Suprapubic skin (tissue), 4 donors: ENCODE results near the gene EPHA2. TPM values are rescaled to one million over a fixed set of nuclear protein-coding genes. Genes with fewer than 3 reads are reported as not detected.

ENCODE experiments used
- DNase-seq, 2 donors: peaks; one replicate each; pipeline ENCODE4 v3.0.0-alpha.2; 2019; ENCODE audit warnings: low spot score in 2 of 2
- H3K27ac ChIP-seq: fragments of 200-600 bp; sonication (generic); one replicate; pipeline ENCODE4 v1.5.1; 2019
- H3K27me3 ChIP-seq: fragments of 200-600 bp; sonication (generic); one replicate; pipeline ENCODE4 v1.5.1; 2019
- H3K36me3 ChIP-seq: fragments of 200-600 bp; sonication (generic); one replicate; pipeline ENCODE4 v1.5.1; 2019
- H3K4me1 ChIP-seq: fragments of 200-600 bp; sonication (generic); one replicate; pipeline ENCODE4 v1.5.1; 2019
- H3K4me3 ChIP-seq: fragments of 200-600 bp; sonication (generic); one replicate; pipeline ENCODE4 v1.5.1; 2019; ENCODE audit warnings: mild to moderate bottlenecking
- H3K9me3 ChIP-seq: fragments of 200-600 bp; sonication (generic); one replicate; pipeline ENCODE4 v1.5.1; 2019
- CTCF ChIP-seq, 2 donors: fragments of 200-600 bp in 1 of 2; fragments of 450-650 bp in 1 of 2; sonication (generic) in 1 of 2; IDR thresholded peaks; one replicate each; pipeline ENCODE4 v1.5.1; 2016 to 2019; ENCODE audit warnings: antibody characterized with exemption in 2 of 2, mild to moderate bottlenecking in 1 of 2, moderate library complexity in 1 of 2
- EP300 ChIP-seq: sonication (generic); formaldehyde crosslinking; IDR thresholded peaks from one replicate; pipeline ENCODE4 v1.6.1; 2017; ENCODE audit warnings: antibody characterized with exemption
- POLR2A ChIP-seq, 2 donors: fragments of 450-650 bp; IDR thresholded peaks; one replicate each; pipeline ENCODE4 v1.6.1; 2017; ENCODE audit warnings: antibody characterized with exemption in 2 of 2, mild to moderate bottlenecking in 2 of 2, moderate library complexity in 2 of 2
- POLR2AphosphoS5 ChIP-seq, 3 donors: sonication (generic); formaldehyde crosslinking; IDR thresholded peaks; one replicate each; pipeline ENCODE4 v1.6.1; 2017; ENCODE audit warnings: antibody characterized with exemption in 3 of 3
- WGBS: methylation state at CpG from one replicate; pipeline ENCODE4 v1.1.5; 2018; 5-methylcytosine and 5-hydroxymethylcytosine counted together
- total RNA-seq, 4 donors: library from RNA; depleted of rRNA; stranded (reverse); fragments of >200 nt; gene quantifications; one replicate each; pipeline ENCODE4 v1.1.0, GENCODE V29; 2016

EPHA2 gene
- total RNA-seq, 4 donors from 2014 or later = 59.0 to 145 (median 104) TPM

- H3K4me3 ChIP-seq = no peak overlapping the region
- TF ChIP-seq CTCF (IDR thresholded peaks at IDR 0.05) (no peak), POLR2AphosphoS5 (IDR thresholded peaks at IDR 0.05) (no peak)
- 59% methylated on average over 23 of the region's 32 CpGs for WGBS
- H3K9me3 ChIP-seq = no peaks in the 10 kb centered on the region
- H3K27me3 ChIP-seq = no peaks in the 10 kb centered on the region
- H3K36me3 ChIP-seq = no peaks in the 10 kb centered on the region
- H3K4me1 ChIP-seq = peaks cover 37% of the 10 kb centered on the region
- no peak overlapping the region for H3K27ac ChIP-seq
- no peak for DNase-seq
These were observed 6.4 kb upstream of the EPHA2 start for GRCh38 chr1:16162163-16162822.

DNA sequence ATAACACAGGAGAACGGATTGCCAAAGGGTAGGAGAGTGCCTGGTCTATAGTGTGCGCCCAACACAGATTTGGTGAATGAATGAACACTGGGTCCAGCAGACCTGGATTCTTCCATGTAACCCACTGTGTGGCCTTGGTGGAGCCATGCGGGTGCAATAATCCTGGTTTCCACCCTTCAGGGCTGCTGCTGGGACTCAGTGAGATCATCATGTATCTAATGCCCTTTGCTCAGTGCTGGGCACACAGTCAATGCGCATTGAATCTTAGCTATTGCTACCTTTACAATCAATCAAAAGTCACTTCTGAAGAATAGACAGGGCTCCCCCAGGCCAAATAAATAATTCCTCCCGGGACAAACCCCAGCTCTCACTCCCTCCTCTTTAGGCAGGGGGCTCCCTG, 5.8 kb upstream of the EPHA2 start:
- 83% methylated on average over 5 of the region's 5 CpGs for WGBS

GRCh38 chr1:16158993-16159831, 3.3 kb upstream of the EPHA2 start:
- no peaks in the 10 kb centered on the region for H3K9me3 ChIP-seq
- no peak for DNase-seq
- no peaks in the 10 kb centered on the region for H3K27me3 ChIP-seq
- no peak for TF ChIP-seq POLR2AphosphoS5 (IDR thresholded peaks at IDR 0.05)
- no peak for TF ChIP-seq POLR2A (IDR thresholded peaks at IDR 0.05)
- 78% methylated on average over 15 of the region's 16 CpGs for WGBS
- H3K4me1 ChIP-seq = peaks cover 55% of the 10 kb centered on the region
- peak overlapping the region; percentile 52 for H3K27ac ChIP-seq
- H3K36me3 ChIP-seq = no peaks in the 10 kb centered on the region
- H3K4me3 ChIP-seq = no peak overlapping the region

More for the DNA sequence above, 5.8 kb upstream of the EPHA2 start:
- Histone ChIP-seq H3K27me3 (no peaks in the 10 kb centered on the region), H3K4me3 (no peak overlapping the region), H3K36me3 (no peaks in the 10 kb centered on the region), H3K9me3 (no peaks in the 10 kb centered on the region), H3K4me1 (peaks cover 40% of the 10 kb centered on the region), H3K27ac (no peak overlapping the region)
- DNase-seq = no peak
- TF ChIP-seq POLR2A (IDR thresholded peaks at IDR 0.05) = no peak
- no peak for TF ChIP-seq EP300
- TF ChIP-seq CTCF (IDR thresholded peaks at IDR 0.05) = no peak
- no peak for TF ChIP-seq POLR2AphosphoS5 (IDR thresholded peaks at IDR 0.05)

- H3K27me3 ChIP-seq = no peaks in the 10 kb centered on the region
- H3K36me3 ChIP-seq = no peaks in the 10 kb centered on the region
- H3K27ac ChIP-seq = peak overlapping the region; percentile 1
- H3K4me3 ChIP-seq = no peak overlapping the region
- no peaks in the 10 kb centered on the region for H3K9me3 ChIP-seq
- H3K4me1 ChIP-seq = peaks cover 67% of the 10 kb centered on the region
- WGBS = 71% methylated on average over 5 of the region's 5 CpGs
- no peak for DNase-seq
- TF ChIP-seq POLR2A (IDR thresholded peaks at IDR 0.05) (no peak), CTCF (IDR thresholded peaks at IDR 0.05) (no peak), POLR2AphosphoS5 (IDR thresholded peaks at IDR 0.05) (no peak), EP300 (no peak)
These were observed 2.2 kb upstream of the EPHA2 start for GRCh38 chr1:16158025-16158424.

DNA sequence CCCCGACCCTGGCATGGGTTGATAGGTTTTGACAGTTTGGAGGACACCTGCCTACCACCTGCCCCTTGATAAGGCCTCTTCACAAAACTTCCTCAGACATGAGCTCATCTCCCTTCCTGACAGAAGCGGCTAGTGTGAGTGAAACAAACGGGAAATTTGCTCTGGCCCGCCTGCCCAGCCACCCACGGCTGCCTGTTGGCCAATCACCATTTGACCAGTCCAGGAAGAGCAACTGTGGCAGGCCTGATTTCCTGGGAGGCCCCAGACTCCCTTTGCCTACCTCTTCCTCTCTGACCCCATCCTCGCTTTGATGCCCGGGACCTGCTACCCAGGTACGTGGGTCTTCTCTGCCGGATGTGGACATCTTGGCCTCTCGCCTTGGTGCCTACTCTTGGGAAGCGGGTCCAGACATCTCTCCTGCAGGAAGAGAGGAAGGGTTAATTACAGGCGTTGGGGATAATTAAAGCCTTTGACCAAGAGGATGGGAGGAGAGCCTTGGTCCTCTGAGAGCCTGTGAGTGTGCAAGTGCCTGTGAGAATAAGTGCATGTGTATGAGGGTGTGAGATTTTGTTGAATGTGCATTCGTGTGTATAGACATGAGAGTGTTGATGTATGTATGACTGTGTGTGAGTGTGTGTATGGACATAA, 1.1 kb upstream of the EPHA2 start:
- 86% methylated on average over 9 of the region's 13 CpGs for WGBS
- Histone ChIP-seq H3K27me3 (no peaks in the 10 kb centered on the region), H3K4me3 (no peak overlapping the region), H3K27ac (peak overlapping the region; percentile 94), H3K9me3 (no peaks in the 10 kb centered on the region), H3K4me1 (peaks cover 78% of the 10 kb centered on the region), H3K36me3 (no peaks in the 10 kb centered on the region)
- no peak for TF ChIP-seq CTCF (IDR thresholded peaks at IDR 0.05)
- TF ChIP-seq POLR2AphosphoS5 (IDR thresholded peaks at IDR 0.05) = no peak
- no peak for TF ChIP-seq POLR2A (IDR thresholded peaks at IDR 0.05)
- TF ChIP-seq EP300 = no peak
- DNase-seq = no peak
